Epithelial cell of esophagus (primary cell): ENCODE data around the gene TELO2.

Source experiments
- DNase-seq: peaks from one replicate; pipeline ENCODE4 v3.0.0; 2010; ENCODE audit warnings: low read depth
- H3K4me3 ChIP-seq: 2 replicates; pipeline ENCODE4 v1.5.1; 2011; ENCODE audit warnings: mild to moderate bottlenecking, low read length, control low read depth
- TF ChIP-seq, protein P1 (sequence below): IDR thresholded peaks from 2 replicates; pipeline ENCODE4 v1.5.1; 2011; ENCODE audit warnings: low read depth, mild to moderate bottlenecking, low read length, control low read depth, inconsistent platforms; ENCODE audit not compliant: insufficient read depth; ENCODE audit errors: missing control alignments

Gene TELO2

GRCh38 chr16:1535391-1536291 lies 42.5 kb downstream of the TELO2 start:
- DNase-seq = no peak
- TF ChIP-seq, protein P1, sequence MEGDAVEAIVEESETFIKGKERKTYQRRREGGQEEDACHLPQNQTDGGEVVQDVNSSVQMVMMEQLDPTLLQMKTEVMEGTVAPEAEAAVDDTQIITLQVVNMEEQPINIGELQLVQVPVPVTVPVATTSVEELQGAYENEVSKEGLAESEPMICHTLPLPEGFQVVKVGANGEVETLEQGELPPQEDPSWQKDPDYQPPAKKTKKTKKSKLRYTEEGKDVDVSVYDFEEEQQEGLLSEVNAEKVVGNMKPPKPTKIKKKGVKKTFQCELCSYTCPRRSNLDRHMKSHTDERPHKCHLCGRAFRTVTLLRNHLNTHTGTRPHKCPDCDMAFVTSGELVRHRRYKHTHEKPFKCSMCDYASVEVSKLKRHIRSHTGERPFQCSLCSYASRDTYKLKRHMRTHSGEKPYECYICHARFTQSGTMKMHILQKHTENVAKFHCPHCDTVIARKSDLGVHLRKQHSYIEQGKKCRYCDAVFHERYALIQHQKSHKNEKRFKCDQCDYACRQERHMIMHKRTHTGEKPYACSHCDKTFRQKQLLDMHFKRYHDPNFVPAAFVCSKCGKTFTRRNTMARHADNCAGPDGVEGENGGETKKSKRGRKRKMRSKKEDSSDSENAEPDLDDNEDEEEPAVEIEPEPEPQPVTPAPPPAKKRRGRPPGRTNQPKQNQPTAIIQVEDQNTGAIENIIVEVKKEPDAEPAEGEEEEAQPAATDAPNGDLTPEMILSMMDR = no peak
- H3K4me3 ChIP-seq = no peak overlapping the region

DNA sequence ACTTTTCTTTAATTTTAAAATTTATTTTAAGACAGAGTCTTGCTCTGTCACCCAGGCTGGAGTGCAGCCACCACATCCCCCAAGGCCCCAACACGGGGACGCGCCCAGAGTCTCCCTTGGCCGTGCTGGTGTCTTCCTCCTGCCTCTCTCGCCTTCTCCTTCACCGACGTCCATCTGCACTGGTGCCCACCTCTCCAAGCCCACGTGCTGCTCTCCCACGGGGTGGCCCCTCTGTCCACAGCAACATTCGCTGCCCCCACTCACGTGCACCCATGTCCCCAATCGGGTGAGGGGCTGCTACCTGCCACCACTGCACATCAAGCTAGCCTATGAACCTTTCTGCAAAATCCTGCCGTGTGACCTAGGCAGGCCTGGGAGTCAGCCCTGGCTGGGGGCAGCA lies 43.4 kb downstream of the TELO2 start:
- no peak overlapping the region for H3K4me3 ChIP-seq
- no peak for DNase-seq

DNA sequence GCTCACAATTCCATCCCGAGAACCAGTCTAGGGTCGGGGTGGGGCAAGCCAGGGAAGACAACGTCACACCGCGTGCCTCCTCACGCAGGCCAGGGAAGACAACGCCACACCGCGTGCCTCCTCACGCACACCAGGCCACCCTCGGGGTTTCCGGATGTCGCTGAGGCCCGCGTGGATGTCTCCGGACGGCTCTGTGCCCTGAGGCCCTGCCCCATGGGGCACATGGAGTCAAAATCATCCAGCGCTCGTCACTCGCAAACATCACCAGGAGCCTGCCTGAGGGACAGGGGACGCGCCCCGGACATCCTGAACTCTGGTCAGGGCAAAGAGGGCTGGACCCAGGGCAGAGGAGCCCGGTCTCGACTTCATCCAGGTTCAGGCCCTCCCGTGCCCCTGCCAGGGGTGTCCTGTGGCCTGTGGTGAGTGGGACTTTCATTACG lies 44.0 kb downstream of the TELO2 start:
- TF ChIP-seq, protein P1 = no peak
- no peak for DNase-seq
- H3K4me3 ChIP-seq = no peak overlapping the region

More for the DNA sequence above, 43.4 kb downstream of the TELO2 start:
- TF ChIP-seq, protein P1 = no peak

DNA sequence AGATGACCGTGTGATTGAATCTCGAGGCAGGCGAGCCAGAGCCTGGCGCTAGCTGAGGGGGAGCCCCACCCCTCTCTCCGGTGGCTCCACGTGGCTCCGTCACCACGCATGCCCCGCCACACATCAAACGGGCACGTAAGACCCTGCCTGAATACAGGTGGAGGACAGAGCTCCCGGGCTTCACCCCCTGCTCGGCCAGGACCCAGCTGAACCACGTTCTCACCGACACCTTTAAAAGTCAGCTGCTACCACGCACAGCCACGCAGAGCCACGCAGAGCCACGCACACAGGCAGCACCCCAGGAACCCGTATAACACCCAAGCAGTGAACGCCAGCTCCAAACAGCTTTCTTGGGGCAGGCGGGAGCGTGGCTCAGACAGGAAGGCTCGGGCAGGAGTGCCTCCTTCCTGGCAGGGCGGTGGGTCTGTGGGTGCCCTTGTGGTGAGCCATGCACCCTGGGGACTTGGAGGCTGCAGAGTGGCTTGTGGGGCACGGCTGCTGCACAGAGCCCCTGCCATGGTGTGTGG lies 44.7 kb downstream of the TELO2 start:
- TF ChIP-seq, protein P1 = no peak
- DNase-seq = no peak
- H3K4me3 ChIP-seq = no peak overlapping the region

DNA sequence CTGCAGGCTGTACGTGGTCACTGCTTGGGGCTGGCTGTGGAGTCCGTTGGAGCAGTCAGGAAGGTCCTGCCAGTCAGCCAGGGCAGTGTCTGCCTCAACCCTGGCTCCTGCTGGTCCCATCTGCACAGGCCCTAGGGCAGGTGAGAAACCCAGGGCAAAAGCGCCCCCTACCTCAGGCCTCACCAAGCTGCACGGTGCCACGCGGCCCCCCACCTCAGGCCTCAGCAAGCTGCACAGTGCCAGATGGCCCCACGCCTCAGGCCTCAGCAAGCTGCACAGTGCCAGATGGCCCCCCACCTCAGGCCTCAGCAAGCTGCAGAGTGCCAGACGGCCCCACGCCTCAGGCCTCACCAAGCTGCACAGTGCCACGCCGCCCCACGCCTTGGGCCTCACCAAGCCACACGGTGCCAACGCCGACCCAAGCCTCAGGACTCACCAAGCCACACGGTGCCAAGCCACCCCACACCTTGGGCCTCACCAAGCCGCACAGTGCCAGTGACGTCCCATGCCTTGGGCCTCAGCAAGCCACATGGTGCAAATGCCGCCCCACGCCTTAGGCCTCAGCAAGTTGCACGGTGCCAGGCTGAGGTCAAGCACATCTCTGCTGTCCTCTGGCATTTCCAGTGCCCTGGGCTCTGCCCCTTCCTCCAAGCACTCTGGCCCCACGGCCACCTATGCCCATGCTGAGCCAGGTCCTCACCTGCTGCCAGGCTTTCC lies 45.8 kb downstream of the TELO2 start:
- DNase-seq = no peak

GRCh38 chr16:1539720-1540555 lies 46.8 kb downstream of the TELO2 start:
- TF ChIP-seq, protein P1 = no peak
- no peak for DNase-seq
- no peak overlapping the region for H3K4me3 ChIP-seq

More for the DNA sequence above, 45.8 kb downstream of the TELO2 start:
- TF ChIP-seq, protein P1 = no peak
- no peak overlapping the region for H3K4me3 ChIP-seq
